Esophagus squamous epithelium (tissue), 5 donors: Measurements from ENCODE around the gene C10orf67. TPM values are rescaled to one million over a fixed set of nuclear protein-coding genes. Genes with fewer than 3 reads are reported as not detected.

Source experiments
- DNase-seq: peaks from one replicate; lab custom pipeline; 2025; lab: John Stamatoyannopoulos, UW
- H3K27ac ChIP-seq, 4 donors: fragments of 200-600 bp; sonication (generic); one replicate each; pipeline ENCODE4 v1.5.1; 2016 to 2019; ENCODE audit warnings: mild to moderate bottlenecking in 1 of 4
- H3K27me3 ChIP-seq, 4 donors: fragments of 200-600 bp; sonication (generic); 1 replicate in 3 of 4; 2 replicates in 1 of 4; pipeline versions ENCODE4 v1.5.1 to v1.6.0; 2017 to 2021; ENCODE audit warnings: antibody characterized with exemption in 1 of 4
- H3K36me3 ChIP-seq, 3 donors: fragments of 200-600 bp; sonication (generic); one replicate each; pipeline ENCODE4 v1.5.1; 2016 to 2019
- H3K4me1 ChIP-seq, 3 donors: fragments of 200-600 bp; sonication (generic); one replicate each; pipeline ENCODE4 v1.5.1; 2017 to 2019
- H3K4me3 ChIP-seq, 4 donors: fragments of 200-600 bp; sonication (generic); 1 replicate in 3 of 4; 2 replicates in 1 of 4; pipeline ENCODE4 v1.5.1; 2016 to 2019; ENCODE audit warnings: mild to moderate bottlenecking in 2 of 4, moderate library complexity in 1 of 4
- H3K9me3 ChIP-seq, 3 donors: fragments of 200-600 bp; sonication (generic); one replicate each; pipeline ENCODE4 v1.5.1; 2016 to 2019
- POLR2A ChIP-seq, 4 donors: fragments of 450-650 bp; IDR thresholded peaks; one replicate each; pipeline ENCODE4 v1.6.1; 2017; ENCODE audit warnings: antibody characterized with exemption in 4 of 4, mild to moderate bottlenecking in 4 of 4, moderate library complexity in 3 of 4
- WGBS, 2 donors: methylation state at CpG; one replicate each; pipeline ENCODE4 v1.1.5; 2018; 5-methylcytosine and 5-hydroxymethylcytosine counted together
- intact Hi-C: fragments of 100-400 bp; cut with DNase I; formaldehyde crosslinking; loops from one replicate; pipeline ENCODE4 v1.15.0; 2022
- total RNA-seq, 4 donors: library from RNA; depleted of rRNA; stranded (reverse); fragments of >200 nt; gene quantifications; one replicate each; pipeline ENCODE4 v1.1.0, GENCODE V29; 2016
- TF ChIP-seq, protein P1 (sequence below), 6 experiments: fragments of 450-650 bp in 4 of 6; fragments of 200-600 bp in 2 of 6; sonication (generic) in 2 of 6; IDR thresholded peaks; one replicate each; pipeline ENCODE4 v1.5.1; 2016 to 2019; ENCODE audit warnings: antibody characterized with exemption in 6 of 6, mild to moderate bottlenecking in 4 of 6, moderate library complexity in 4 of 6
- donor health status: DM: yes; HTN: yes; CAD: no.

C10orf67 gene
- total RNA-seq, 4 donors from 2014 or later: 0.18 to 0.27 TPM; not detected in 2

DNA sequence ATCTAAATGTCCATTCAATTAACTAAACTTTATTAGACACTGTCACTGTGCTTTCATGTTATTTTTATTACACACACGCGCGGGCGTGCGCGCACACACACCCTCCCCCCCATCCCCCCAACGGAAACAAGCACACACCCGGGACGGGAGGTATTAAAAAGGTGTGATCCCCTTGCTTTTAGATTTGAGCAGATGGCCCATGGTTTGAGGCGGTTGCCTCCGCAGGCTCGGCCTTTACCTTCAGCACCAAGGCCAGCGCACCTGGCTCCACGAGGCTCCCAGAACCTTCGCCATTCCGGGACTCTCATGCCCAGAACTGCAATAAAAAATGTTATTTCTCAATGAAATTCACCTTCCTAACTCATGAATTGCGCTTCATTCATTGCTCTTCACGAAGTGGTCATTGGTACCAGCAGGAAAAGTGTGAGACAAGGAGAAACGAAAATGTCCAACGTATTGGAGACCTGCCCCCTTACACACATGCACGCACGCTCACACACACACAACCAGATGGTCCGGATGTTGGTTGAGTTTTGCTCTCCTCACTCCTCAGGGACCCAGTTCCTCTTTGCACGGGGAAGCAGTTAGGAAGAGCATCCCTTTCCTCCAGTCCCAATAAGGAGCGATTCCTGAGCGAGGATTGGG, 173.2 kb downstream of the C10orf67 start:
- H3K27ac ChIP-seq: no peak overlapping the region
- TF ChIP-seq, protein P1, sequence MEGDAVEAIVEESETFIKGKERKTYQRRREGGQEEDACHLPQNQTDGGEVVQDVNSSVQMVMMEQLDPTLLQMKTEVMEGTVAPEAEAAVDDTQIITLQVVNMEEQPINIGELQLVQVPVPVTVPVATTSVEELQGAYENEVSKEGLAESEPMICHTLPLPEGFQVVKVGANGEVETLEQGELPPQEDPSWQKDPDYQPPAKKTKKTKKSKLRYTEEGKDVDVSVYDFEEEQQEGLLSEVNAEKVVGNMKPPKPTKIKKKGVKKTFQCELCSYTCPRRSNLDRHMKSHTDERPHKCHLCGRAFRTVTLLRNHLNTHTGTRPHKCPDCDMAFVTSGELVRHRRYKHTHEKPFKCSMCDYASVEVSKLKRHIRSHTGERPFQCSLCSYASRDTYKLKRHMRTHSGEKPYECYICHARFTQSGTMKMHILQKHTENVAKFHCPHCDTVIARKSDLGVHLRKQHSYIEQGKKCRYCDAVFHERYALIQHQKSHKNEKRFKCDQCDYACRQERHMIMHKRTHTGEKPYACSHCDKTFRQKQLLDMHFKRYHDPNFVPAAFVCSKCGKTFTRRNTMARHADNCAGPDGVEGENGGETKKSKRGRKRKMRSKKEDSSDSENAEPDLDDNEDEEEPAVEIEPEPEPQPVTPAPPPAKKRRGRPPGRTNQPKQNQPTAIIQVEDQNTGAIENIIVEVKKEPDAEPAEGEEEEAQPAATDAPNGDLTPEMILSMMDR (IDR thresholded peaks at IDR 0.05): no peak
- TF ChIP-seq POLR2A (IDR thresholded peaks at IDR 0.05): no peak
- H3K4me1 ChIP-seq: peaks cover 0 to 19% (median 8%) of the 10 kb centered on the region in 3 donors
- peaks cover 11 to 83% (median 20%) of the 10 kb centered on the region in 4 donors for H3K27me3 ChIP-seq
- intact Hi-C loops: no loop called here
- no peaks in the 10 kb centered on the region for H3K9me3 ChIP-seq
- no peaks in the 10 kb centered on the region for H3K36me3 ChIP-seq
- H3K4me3 ChIP-seq: no peak overlapping the region
- no peak for DNase-seq
- 6 to 24% methylated on average over 19 to 21 of the region's 26 CpGs for WGBS, 2 donors

DNA sequence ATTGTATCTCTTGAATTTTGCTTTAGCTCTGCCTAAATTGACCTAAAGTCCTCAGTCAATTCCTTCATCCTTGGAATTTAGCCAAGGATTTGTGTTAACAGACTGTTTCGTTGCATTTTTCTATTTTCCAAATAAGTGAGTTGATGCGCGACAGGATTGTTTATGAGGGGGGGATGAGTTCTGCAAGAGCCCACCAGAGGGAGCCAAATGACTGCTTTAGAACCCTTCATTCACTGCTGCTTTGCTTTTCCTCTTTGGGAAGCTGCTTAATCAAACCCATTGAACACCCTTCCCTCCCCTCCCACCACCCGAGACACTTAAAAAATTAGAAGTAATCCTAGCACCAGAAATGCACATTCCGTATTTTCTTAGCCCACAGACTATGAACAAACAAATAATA, 186.2 kb downstream of the C10orf67 start:
- DNase-seq: no peak
- Histone ChIP-seq H3K9me3 (no peaks in the 10 kb centered on the region), H3K4me3 (no peak overlapping the region), H3K27ac (no peak overlapping the region), H3K27me3 (peaks cover 0 to 36% (median 0%) of the 10 kb centered on the region in 4 donors), H3K4me1 (peaks cover 0 to 9% (median 0%) of the 10 kb centered on the region in 3 donors), H3K36me3 (no peaks in the 10 kb centered on the region)
- WGBS, 2 donors: 3 to 5% methylated on average over 5 of the region's 5 CpGs
- TF ChIP-seq POLR2A (IDR thresholded peaks at IDR 0.05): no peak
- TF ChIP-seq, protein P1 (IDR thresholded peaks at IDR 0.05): peak; percentile 68 to 78 (median 74)
- intact Hi-C loops: loop anchor here (10.0 kb wide), 1 partner anchor 1036 kb away; no protein-coding TSS in a partner anchor

DNA sequence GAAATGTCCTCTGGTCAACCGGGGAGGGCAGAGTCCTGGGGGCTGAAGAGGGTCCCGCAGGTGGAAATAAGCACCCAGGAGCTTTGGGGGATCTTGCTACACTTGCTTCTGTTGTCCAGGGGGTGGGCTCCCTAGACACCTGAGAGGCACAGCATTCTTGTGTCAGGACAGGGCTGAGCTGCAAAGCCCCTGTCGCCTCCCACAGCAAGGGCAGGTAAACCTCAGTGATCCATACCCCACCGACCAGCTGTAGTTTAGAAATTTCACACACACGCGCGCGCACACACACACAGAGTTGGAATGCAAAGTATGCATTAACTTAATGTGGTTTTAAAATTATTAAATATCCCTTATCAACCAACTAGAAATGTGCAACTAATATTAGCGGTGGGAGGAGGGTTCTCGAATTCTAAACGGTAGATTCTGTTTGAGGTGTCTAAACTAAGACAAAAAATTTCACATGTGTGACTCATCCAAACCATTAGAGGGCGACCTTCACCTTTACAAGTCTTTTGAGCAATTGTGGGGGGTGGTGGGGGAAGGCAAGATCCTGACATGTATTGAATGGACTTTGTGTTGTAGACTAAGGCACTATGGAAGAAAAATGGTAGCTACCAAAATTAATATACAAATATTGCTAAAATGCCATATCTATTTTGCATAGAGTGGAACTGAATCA, 186.8 kb downstream of the C10orf67 start:
- TF ChIP-seq POLR2A (IDR thresholded peaks at IDR 0.05): no peak
- TF ChIP-seq, protein P1 (IDR thresholded peaks at IDR 0.05): no peak
- H3K27ac ChIP-seq: no peak overlapping the region
- intact Hi-C loops: loop anchor here (10.0 kb wide), 1 partner anchor 1037 kb away; no protein-coding TSS in a partner anchor
- H3K4me1 ChIP-seq: peaks cover 0 to 9% (median 0%) of the 10 kb centered on the region in 3 donors
- WGBS, 2 donors: 42 to 50% methylated on average over 12 of the region's 12 CpGs
- no peaks in the 10 kb centered on the region for H3K36me3 ChIP-seq
- peaks cover 0 to 34% (median 0%) of the 10 kb centered on the region in 4 donors for H3K27me3 ChIP-seq
- no peaks in the 10 kb centered on the region for H3K9me3 ChIP-seq
- no peak for DNase-seq
- H3K4me3 ChIP-seq: no peak overlapping the region

DNA sequence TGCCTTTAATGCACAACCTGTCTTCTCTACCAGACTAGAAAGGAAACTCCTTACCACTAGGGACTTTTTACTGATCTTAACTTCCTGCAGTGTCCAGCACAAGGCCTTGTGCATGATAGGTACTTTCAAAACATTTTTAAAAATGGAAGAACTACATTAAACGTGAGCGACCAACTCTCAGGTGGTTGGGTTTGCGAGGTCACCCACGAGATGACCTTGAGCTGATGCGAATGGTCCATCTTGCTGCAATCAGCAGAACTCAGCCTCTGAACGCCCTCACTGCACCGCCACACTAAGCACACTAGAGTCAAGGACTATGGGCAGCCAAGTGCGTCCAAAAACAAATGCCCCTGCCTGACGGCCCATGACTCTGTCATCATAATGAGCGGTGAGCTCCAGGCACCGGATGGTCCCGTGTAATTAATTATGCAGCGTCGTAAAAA, 187.3 kb downstream of the C10orf67 start:
- no peak for DNase-seq
- WGBS, 2 donors: 64 to 69% methylated on average over 14 of the region's 14 CpGs
- H3K27ac ChIP-seq: no peak overlapping the region
- no peaks in the 10 kb centered on the region for H3K36me3 ChIP-seq
- peaks cover 0 to 9% (median 0%) of the 10 kb centered on the region in 3 donors for H3K4me1 ChIP-seq
- no peak for TF ChIP-seq POLR2A (IDR thresholded peaks at IDR 0.05)
- TF ChIP-seq, protein P1 (IDR thresholded peaks at IDR 0.05): no peak
- no peaks in the 10 kb centered on the region for H3K9me3 ChIP-seq
- H3K4me3 ChIP-seq: no peak overlapping the region
- intact Hi-C loops: loop anchor here (10.0 kb wide), 1 partner anchor 1038 kb away; no protein-coding TSS in a partner anchor
- peaks cover 0 to 34% (median 0%) of the 10 kb centered on the region in 4 donors for H3K27me3 ChIP-seq
